Measurements from ENCODE around the gene RPL21.
"Not testable (repeated sequence)": the region's sequence is repeated elsewhere in the genome, so short reads cannot be mapped to it uniquely, and the experiment has no call there.

Gene RPL21

GRCh38 chr13:27251166-27252091, at the start of gene RPL21:
TSS of gene RPL21 (plus strand) at chr13:27251558. CDS start at chr13:27253777, 2,219 bp downstream.
- DNase-seq = peak; percentile 82

- DNase-seq = no peak
Measured at GRCh38 chr13:27201661-27202060, 49.7 kb upstream of the RPL21 start.

GRCh38 chr13:27203186-27203585, 48.2 kb upstream of the RPL21 start:
- no peak for DNase-seq

GRCh38 chr13:27203854-27204253, 47.5 kb upstream of the RPL21 start:
- no peak for DNase-seq

- no peak for DNase-seq
Measured at GRCh38 chr13:27208514-27208913, 42.8 kb upstream of the RPL21 start.

- DNase-seq = no peak
Measured at GRCh38 chr13:27211271-27211670, 40.1 kb upstream of the RPL21 start.

- no peak for DNase-seq
Measured at GRCh38 chr13:27211771-27212364, 39.5 kb upstream of the RPL21 start.

GRCh38 chr13:27213386-27213785, 38.0 kb upstream of the RPL21 start:
- not testable (repeated sequence) for DNase-seq

GRCh38 chr13:27217791-27218190, 33.6 kb upstream of the RPL21 start:
- not testable (repeated sequence) for DNase-seq

- DNase-seq = not testable (repeated sequence)
Measured at GRCh38 chr13:27218861-27219260, 32.5 kb upstream of the RPL21 start.

GRCh38 chr13:27219611-27220010, 31.7 kb upstream of the RPL21 start:
- DNase-seq = no peak

GRCh38 chr13:27222100-27222499, 29.3 kb upstream of the RPL21 start:
- not testable (repeated sequence) for DNase-seq

GRCh38 chr13:27226991-27227390, 24.4 kb upstream of the RPL21 start:
- no peak for DNase-seq

- no peak for DNase-seq
Measured at GRCh38 chr13:27228131-27228530, 23.2 kb upstream of the RPL21 start.

- DNase-seq = no peak
Measured at GRCh38 chr13:27229642-27230041, 21.7 kb upstream of the RPL21 start.

GRCh38 chr13:27233964-27234363, 17.4 kb upstream of the RPL21 start:
- DNase-seq = no peak

- DNase-seq = no peak
Measured at GRCh38 chr13:27236478-27236877, 14.9 kb upstream of the RPL21 start.

- DNase-seq = no peak
Measured at GRCh38 chr13:27242702-27243101, 8.7 kb upstream of the RPL21 start.

GRCh38 chr13:27245610-27246009, 5.7 kb upstream of the RPL21 start:
- no peak for DNase-seq

- DNase-seq = no peak
Measured at GRCh38 chr13:27250833-27251165, 559 bp upstream of the RPL21 start.

GRCh38 chr13:27252467-27252866, 1.1 kb downstream of the RPL21 start:
- no peak for DNase-seq

- no peak for DNase-seq
Measured at GRCh38 chr13:27257233-27257568, 5.8 kb downstream of the RPL21 start.

- no peak for DNase-seq
Measured at GRCh38 chr13:27257648-27258253, 6.4 kb downstream of the RPL21 start.

Data from NCI-H2107 (cell line).